HG03442 (cell line): ENCODE measurements around the gene GPLD1.
"Not testable (repeated sequence)": the region's sequence is repeated elsewhere in the genome, so short reads cannot be mapped to it uniquely, and the experiment has no call there.

Experiments
- ATAC-seq: cut with Tn5 transposase; IDR thresholded peaks from one replicate; pipeline ENCODE4 v1.9.1; 2021; ENCODE audit warnings: mild to moderate bottlenecking, moderate library complexity; ENCODE audit not compliant: unreplicated experiment

Gene GPLD1

DNA sequence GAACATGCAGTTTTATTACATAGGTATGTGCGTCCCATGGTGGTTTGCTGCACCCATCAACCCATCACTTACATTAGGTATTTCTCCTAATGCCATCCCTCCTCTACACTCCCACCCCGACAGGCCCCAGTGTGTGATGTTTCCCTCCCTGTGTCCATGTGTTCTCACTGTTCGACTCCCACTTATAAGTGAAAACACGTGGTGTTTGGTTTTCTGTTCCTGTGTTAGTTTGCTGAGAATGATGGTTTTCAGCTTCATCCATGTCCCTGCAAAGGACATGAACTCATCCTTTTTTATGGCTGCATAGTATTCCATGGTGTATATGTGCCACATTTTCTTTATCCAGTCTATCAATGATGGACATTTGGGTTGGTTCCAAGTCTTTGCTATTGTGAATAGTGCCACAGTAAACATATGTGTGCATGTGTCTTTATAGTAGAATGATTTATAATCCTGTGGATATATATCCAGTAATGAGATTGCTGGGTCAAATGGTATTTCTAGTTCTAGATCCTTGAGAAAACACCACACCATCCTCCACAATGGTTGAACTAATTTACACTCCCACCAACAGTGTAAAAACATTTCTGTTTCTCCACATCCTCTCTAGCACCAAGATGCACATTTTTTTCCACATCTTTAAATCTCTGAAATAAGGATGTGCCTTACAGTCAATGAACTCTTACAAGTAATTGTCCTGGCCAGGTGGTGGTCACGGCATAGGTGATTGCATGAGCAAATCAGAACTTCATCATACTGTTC lies 104.8 kb downstream of the GPLD1 start:
- ATAC-seq = not testable (repeated sequence)

DNA sequence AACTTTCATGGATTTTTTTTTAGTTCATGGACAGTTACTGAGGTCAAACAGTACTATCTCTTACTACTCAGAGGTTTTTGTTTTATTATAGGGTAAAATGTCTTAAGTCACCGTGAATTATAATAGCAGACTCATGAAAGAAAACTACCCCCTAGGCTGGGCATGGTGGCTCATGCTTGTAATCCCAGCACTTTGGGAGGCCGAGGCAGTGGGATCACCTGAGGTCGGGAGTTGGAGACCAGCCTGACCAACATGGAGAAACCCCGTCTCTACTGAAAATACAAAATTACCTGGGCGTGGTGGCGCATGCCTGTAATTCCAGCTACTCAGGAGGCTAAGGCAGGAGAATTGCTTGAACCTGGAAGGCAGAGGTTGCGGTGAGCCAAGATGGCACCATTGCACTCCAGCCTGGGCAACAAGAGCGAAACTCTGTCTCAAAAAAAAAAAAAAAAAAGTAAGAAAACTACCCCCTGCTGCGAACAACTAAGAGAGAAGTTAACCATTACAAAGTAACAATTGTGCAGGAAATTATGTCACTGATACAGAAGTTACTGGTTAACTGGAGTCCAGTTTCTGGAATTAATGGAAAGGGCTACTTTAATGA lies 106.4 kb downstream of the GPLD1 start:
- ATAC-seq = not testable (repeated sequence)

DNA sequence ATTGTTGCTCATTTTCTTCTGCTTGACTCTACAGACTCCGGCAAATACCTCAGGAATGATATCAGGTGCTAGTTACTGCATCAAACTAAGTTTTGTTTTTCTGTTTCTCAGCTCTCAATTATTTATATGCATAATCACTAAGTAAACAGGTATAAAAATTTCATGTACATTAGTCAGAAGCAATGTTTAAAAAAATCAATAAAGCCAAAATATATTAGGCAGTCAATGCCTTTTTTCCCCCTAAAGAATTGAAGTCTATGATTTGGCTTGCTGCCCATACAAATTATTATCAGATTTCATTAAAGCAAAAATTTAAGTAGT lies 107.2 kb downstream of the GPLD1 start:
- no peak for ATAC-seq

DNA sequence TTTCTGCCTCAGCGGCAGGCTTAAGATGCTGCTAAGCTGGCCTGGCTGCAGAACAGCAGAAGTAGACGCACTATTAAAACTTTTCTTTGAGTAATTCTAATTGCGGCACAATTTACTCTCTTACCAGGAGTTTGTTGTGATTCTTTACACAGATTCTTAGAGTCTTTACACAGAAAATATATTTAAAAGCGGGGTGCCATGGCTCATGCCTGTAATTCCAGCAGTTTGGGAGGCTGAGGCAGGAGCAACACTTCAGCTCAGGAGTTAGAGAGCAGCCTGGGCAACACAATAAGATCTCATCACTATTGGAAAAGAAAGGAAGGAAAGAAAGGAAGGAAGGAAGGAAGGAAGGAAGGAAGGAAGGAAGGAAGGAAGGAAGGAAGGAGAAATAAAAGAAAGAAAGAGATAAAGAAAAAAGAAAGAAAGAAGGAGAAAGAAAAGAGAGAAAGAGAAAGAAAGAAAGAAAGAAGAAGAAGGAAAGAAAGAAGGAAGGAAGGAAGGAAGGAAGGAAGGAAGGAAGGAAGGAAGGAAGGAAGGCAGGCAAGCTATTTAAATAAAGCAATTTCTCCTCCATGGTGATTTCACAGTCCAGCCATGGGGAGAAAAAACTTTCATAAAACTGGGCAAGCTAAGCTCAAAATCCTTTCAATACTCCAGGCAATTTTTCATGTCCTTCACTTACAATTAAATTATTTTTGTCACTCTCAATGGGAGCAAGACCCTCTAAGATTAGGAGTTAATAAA lies 107.7 kb downstream of the GPLD1 start:
- no peak for ATAC-seq

DNA sequence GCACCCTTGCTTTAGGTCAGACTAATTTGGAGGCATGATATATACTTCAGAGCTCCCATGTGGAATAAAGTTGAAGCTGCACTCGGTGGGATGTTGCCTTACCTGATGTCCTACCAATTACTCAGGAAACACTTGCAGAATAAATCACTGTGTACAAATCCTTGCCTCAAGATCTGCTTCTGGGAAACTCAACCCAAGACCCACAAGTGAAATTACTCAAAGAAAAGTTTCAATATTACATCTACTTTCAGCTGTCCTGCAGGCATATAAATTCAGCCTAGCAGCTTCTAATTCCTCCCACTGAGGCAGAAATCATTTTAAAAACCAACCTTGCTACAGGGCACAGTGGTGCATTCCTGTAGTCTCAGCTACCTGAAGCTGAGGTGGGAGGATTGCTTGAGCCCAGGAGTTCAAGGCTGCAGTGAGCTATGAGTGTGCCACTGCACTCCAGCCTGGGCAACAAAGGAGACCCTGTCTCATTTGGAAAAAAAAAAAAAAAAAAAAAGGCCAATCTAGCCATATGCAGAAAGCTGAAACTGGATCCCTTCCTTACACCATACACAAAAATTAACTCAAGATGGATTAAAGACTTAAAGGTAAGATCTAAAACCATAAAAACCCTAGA lies 110.8 kb downstream of the GPLD1 start:
- no peak for ATAC-seq
